IPS-18c (cell line): ENCODE data around the gene PCDHGA3.
"Not testable (repeated sequence)": the region's sequence is repeated elsewhere in the genome, so short reads cannot be mapped to it uniquely, and the experiment has no call there.

Experiments
- H3K4me3 ChIP-seq: 2 replicates; pipeline ENCODE4 v1.7.0; 2013; ENCODE audit warnings: low read depth, mild to moderate bottlenecking, low read length, moderate library complexity; ENCODE audit not compliant: insufficient read depth
- H3K9me3 ChIP-seq: one replicate; pipeline ENCODE4 v1.6.1; 2013; ENCODE audit warnings: mild to moderate bottlenecking, low read length, moderate library complexity; ENCODE audit not compliant: control insufficient read depth, insufficient read depth

The PCDHGA3 gene

DNA sequence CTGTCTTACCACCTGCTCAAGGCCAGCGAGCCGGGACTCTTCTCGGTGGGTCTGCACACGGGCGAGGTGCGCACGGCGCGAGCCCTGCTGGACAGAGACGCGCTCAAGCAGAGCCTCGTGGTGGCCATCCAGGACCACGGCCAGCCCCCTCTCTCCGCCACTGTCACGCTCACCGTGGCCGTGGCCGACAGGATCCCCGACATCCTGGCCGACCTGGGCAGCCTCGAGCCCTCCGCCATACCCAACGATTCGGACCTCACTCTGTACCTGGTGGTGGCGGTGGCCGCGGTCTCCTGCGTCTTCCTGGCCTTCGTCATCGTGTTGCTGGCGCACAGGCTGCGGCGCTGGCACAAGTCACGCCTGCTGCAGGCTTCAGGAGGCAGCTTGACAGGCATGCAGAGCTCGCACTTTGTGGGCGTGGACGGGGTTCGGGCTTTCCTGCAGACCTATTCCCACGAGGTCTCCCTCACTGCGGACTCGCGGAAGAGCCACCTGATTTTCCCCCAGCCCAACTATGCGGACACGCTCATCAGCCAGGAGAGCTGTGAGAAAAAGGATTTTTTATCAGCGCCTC is 2.8 kb upstream of the PCDHGA3 start:
- not testable (repeated sequence) for H3K4me3 ChIP-seq
- H3K9me3 ChIP-seq = peaks cover 12% of the 10 kb centered on the region

DNA sequence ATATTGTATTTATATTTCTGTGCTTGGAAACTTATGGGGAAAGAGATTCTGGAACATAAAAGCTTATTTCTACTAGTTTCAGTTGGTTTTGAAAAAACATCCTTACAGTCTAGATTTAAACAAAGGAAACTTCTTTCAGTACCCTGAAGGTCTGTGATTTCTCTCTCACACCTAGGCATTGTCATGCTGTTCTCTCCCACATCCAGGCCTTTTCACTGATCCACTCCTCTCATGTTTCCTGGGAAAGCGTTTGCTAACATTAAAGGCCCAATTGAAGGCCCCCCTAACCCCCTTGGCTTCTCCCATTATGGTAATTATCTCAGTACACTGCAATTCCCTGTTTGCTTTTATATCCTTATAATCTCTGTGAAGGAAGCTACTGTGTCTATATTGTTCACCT is 856 bp upstream of the PCDHGA3 start:
- Histone ChIP-seq H3K9me3 (peaks cover 14% of the 10 kb centered on the region), H3K4me3 (no peak overlapping the region)

DNA sequence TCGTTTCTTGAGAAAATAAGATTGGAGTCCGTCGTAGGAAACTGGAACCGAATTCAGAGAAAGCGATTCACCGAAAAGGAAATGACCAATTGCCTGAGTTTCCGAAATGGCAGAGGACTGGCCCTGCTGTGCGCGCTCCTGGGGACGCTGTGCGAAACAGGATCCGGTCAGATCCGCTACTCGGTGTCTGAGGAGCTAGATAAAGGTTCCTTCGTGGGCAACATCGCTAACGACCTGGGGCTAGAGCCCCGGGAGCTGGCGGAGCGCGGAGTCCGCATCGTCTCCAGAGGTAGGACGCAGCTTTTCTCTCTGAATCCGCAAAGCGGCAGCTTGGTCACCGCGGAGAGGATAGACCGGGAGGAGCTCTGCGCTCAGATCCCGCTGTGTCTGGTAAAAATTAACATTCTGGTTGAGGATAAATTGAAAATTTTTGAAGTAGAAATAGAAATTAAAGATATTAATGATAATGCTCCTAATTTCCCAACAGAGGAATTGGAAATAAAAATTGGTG is 379 bp downstream of the PCDHGA3 start:
- peaks cover 17% of the 10 kb centered on the region for H3K9me3 ChIP-seq
- peak overlapping the region; percentile 42; the same call in 1 of the 2 replicates for H3K4me3 ChIP-seq

DNA sequence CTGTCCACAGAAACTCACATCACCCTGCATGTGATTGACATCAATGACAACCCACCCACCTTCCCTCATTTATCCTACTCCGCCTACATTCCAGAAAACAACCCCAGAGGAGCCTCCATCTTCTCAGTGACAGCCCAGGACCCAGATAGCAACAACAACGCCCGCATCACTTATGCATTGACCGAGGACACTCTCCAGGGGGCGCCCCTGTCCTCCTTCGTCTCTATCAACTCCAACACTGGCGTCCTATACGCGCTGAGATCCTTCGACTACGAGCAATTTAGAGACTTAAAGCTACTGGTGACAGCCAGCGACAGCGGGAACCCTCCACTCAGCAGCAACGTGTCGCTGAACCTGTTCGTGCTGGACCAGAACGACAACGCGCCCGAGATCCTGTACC is 1.7 kb downstream of the PCDHGA3 start:
- no peak overlapping the region for H3K4me3 ChIP-seq
- H3K9me3 ChIP-seq = peaks cover 23% of the 10 kb centered on the region

DNA sequence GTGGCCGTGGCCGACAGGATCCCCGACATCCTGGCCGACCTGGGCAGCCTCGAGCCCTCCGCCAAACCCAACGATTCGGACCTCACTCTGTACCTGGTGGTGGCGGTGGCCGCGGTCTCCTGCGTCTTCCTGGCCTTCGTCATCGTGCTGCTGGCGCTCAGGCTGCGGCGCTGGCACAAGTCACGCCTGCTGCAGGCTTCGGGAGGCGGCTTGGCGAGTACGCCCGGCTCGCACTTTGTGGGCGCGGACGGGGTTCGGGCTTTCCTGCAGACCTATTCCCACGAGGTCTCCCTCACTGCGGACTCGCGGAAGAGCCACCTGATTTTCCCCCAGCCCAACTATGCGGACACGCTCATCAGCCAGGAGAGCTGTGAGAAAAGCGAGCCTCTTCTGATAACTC is 2.4 kb downstream of the PCDHGA3 start:
- peaks cover 21% of the 10 kb centered on the region for H3K9me3 ChIP-seq

DNA sequence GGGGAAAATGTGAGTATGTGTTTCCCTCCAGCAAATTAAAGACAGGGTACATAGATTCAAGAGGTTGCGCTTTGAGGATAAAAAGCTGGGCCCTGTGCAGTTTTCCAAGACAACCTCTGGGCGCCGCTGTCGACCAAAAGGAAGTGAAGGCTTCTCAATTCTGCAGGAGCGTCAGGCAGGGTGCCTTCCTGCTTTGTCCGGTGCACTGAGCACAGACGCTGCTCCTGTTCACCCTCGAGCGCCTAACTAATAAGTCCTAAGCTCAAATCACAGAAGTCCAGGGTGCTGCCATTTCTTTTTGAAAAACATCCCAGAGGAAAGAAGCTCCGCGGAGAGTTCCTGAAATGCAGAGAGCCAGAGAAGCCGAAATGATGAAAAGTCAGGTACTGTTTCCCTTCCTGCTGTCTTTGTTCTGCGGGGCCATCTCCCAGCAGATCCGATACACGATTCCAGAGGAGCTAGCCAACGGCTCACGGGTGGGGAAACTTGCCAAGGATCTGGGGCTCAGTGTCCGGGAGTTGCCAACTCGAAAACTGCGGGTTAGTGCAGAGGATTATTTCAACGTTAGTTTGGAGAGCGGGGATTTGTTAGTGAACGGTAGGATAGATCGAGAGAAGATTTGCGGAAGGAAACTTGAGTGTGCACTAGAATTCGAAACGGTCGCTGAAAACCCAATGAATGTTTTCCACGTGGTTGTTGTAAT is 6.4 kb downstream of the PCDHGA3 start, which contains the start of gene PCDHGB1:
Gene PCDHGB1, plus strand, starts transcription at position 183 of the 703 bp plus-strand sequence. Its CDS starts 162 bp downstream, at position 345.
- peak within 1 kb of the TSS; percentile 21 for H3K4me3 ChIP-seq
- peaks cover 27% of the 10 kb centered on the region for H3K9me3 ChIP-seq

More for the DNA sequence above, 2.4 kb downstream of the PCDHGA3 start:
- H3K4me3 ChIP-seq = not testable (repeated sequence)

DNA sequence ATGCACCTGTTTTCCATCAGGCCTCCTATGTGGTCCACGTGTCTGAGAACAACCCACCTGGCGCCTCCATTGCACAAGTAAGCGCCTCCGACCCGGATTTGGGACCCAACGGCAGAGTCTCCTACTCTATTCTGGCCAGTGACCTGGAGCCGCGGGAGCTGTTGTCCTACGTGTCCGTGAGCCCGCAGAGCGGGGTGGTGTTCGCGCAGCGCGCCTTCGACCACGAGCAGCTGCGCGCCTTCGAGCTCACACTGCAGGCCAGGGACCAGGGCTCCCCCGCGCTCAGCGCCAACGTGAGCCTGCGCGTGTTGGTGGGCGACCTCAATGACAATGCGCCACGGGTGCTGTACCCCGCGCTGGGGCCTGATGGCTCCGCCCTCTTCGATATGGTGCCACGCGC is 8.0 kb downstream of the PCDHGA3 start:
- Histone ChIP-seq H3K4me3 (no peak overlapping the region), H3K9me3 (peaks cover 26% of the 10 kb centered on the region)

DNA sequence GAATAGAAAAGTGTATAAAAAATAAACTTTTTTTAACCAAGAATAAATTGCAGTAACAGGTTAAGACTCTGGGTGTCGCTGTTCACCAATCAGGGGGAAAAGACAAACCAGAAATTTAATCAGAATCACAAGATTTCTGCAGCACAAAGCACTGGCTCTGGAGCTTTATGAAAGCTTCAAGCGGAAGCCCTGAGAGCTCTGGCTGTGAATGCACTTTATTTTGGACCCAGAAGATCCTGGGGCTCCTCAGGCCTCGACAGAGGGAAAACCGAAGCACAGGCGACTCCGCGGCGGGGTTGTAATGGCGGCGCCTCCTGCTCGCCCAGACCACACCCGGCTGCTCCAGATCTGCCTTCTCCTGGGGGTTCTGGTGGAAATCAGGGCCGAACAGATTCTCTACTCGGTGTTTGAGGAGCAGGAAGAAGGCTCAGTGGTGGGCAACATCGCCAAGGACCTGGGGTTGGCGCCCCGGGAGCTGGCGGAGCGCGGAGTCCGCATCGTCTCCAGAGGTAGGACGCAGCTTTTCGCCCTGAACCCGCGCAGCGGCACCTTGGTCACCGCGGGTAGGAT is 11.4 kb downstream of the PCDHGA3 start, which contains the start of gene PCDHGA4:
Gene PCDHGA4, plus strand, starts transcription at position 122 of the 570 bp plus-strand sequence. Its CDS starts 87 bp downstream, at position 209.
- Histone ChIP-seq H3K4me3 (no peak within 1 kb of the TSS), H3K9me3 (peaks cover 22% of the 10 kb centered on the region)

DNA sequence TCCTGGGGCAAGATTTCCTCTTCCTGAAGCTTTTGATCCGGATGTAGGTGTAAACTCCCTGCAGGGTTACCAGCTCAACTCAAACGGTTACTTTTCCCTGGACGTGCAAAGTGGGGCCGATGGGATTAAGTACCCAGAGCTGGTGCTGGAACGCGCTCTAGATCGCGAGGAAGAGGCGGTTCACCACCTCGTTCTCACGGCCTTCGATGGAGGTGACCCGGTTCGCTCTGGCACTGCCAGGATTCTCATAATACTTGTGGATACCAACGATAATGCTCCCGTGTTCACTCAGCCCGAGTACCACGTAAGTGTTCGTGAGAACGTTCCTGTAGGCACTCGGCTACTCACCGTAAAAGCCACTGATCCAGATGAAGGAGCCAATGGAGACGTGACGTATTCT is 12.0 kb downstream of the PCDHGA3 start:
- Histone ChIP-seq H3K4me3 (no peak overlapping the region), H3K9me3 (peaks cover 21% of the 10 kb centered on the region)

DNA sequence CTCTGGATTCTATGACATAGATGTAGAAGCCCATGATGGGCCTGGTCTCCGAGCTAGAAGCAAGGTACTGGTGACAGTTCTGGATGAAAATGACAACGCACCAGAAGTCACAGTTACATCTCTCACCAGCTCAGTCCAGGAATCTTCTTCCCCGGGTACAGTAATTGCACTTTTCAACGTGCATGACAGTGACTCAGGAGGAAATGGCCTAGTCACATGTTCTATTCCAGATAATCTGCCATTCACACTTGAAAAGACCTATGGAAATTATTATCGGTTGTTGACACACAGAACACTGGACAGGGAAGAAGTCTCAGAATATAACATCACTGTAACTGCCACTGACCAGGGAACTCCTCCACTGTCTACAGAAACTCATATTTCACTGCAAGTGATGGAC is 12.5 kb downstream of the PCDHGA3 start:
- H3K9me3 ChIP-seq = peaks cover 24% of the 10 kb centered on the region
- H3K4me3 ChIP-seq = no peak overlapping the region

DNA sequence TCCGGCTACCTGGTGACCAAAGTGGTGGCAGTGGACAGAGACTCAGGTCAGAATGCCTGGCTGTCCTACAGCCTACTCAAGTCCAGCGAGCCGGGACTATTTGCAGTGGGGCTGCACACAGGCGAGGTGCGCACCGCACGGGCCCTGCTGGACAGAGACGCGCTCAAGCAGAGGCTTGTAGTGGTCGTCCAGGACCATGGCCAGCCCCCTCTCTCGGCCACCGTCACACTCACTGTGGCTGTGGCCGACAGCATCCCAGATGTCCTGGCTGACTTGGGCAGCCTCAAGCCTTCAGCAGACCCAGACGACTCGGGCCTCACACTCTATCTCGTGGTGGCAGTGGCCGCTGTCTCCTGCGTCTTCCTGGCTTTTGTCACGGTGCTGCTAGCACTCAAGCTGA is 13.3 kb downstream of the PCDHGA3 start:
- Histone ChIP-seq H3K9me3 (peaks cover 25% of the 10 kb centered on the region), H3K4me3 (no peak overlapping the region)

DNA sequence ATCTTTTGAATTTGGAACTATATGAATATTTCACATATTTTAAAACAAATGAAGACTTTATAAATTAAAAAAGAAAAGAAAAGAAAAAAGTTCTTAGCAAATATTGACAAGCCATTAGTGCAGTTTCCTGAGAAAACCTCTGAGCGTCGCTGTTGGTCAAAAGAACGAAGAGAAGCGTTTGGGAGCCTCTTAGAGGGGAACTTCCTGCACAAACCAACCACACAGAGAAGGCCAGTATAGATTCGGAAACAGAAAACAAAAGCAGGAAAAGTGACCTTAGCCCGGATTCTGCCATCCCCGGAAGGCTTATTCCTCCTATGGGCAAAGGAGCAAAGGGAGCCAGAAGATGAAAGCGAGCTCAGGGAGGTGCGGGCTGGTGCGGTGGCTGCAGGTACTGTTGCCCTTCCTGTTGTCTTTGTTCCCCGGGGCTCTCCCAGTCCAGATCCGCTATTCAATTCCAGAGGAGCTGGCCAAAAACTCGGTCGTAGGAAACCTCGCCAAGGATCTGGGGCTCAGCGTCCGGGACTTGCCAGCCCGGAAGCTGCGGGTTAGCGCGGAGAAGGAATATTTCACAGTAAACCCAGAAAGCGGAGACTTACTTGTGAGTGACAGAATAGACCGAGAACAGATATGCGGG is 16.3 kb downstream of the PCDHGA3 start, which contains the start of gene PCDHGB2:
Gene PCDHGB2, plus strand, starts transcription at position 205 of the 637 bp plus-strand sequence. Its CDS starts 142 bp downstream, at position 347.
- no peak within 1 kb of the TSS; the same call in 1 of the 2 replicates for H3K4me3 ChIP-seq
- peaks cover 27% of the 10 kb centered on the region for H3K9me3 ChIP-seq

DNA sequence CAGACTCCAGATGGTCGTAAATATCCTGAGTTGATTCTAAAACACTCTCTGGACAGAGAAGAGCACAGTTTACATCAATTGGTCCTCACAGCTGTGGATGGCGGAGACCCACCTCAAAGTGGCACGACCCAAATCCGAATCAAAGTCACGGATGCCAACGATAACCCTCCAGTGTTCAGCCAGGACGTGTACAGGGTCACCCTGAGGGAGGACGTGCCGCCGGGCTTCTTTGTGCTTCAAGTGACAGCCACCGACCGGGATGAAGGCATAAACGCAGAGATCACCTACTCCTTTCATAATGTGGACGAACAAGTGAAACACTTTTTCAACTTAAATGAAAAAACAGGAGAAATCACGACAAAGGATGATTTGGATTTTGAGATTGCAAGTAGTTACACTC is 17.1 kb downstream of the PCDHGA3 start:
- Histone ChIP-seq H3K9me3 (peaks cover 28% of the 10 kb centered on the region), H3K4me3 (no peak overlapping the region; the same call in 1 of the 2 replicates)

DNA sequence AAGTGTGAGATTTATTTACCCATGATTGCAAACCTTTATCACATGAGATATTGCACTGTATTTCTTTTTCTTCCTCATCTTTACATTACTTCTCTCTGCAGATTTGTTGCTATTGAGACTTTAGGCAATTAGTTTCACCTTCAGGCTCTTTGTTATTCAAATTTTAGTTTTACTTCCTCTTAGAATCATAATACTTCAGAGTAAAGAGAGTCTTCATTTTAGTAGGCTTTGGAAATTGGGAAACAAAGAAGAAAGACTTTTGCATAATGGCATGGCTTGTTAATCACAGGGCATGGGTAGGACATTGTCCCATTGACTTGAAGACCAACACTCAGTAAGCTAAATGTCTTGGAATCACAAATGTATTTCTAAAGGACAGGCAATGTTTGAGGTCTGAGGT is 19.1 kb downstream of the PCDHGA3 start:
- H3K4me3 ChIP-seq = no peak overlapping the region
- H3K9me3 ChIP-seq = peaks cover 23% of the 10 kb centered on the region

DNA sequence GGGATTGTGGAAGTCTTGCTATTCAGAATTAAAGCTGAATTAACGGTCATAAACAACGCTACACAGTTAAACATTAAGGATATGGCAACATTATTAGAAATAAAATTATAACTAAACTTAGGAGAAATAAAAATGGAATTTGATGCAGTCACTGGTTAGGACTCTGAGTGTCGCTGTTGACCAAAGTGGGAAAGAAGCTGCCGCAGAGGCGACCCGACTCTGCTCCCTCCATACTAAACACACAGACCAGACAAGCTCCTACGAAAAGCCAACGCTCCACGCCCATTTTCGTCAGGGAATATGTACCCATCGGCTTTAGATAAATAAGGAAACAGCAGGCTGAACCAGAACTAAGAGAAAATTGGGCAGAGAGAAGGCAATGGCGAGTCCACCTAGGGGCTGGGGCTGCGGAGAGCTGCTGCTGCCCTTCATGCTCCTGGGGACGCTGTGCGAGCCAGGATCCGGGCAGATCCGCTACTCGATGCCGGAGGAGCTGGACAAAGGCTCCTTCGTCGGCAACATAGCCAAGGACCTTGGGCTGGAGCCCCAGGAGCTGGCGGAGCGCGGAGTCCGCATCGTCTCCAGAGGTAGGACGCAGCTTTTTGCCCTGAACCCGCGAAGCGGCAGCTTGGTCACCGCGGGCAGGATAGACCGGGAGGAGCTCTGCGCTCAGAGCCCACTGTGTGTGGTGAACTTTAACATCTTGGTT is 20.5 kb downstream of the PCDHGA3 start, which contains the start of gene PCDHGA5:
Gene PCDHGA5, plus strand, starts transcription at position 211 of the 709 bp plus-strand sequence. Its CDS starts 169 bp downstream, at position 380.
- 0 out of 2 replicates have a peak within 1 kb of the TSS, but pooled peaks have one; percentile 9 for H3K4me3 ChIP-seq
- H3K9me3 ChIP-seq = peaks cover 23% of the 10 kb centered on the region

DNA sequence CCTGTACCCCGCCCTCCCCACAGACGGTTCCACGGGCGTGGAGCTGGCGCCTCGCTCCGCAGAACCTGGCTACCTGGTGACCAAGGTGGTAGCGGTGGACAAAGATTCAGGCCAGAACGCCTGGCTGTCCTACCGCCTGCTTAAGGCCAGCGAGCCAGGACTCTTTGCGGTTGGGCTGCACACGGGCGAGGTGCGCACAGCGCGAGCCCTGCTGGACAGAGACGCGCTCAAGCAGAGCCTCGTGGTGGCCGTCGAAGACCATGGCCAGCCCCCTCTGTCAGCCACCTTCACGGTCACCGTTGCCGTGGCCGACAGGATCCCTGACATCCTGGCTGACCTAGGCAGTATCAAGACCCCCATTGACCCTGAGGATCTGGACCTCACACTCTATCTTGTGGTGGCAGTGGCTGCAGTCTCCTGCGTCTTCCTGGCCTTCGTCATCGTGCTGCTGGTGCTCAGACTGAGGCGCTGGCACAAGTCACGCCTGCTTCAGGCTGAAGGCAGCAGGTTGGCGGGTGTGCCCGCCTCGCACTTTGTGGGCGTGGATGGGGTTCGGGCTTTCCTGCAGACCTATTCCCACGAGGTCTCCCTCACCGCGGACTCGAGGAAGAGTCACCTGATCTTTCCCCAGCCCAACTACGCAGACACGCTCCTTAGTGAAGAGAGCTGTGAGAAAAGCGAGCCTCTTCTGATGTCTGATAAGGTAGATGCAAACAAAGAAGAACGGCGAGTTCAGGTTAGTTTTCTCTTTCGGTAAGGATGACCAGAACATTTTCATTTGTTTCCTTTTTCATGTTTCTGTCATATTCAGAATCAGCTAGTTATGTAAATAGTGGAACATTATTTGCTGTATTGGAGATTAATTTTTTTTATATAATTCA is 22.6 kb downstream of the PCDHGA3 start:
- Histone ChIP-seq H3K4me3 (no peak overlapping the region), H3K9me3 (peaks cover 16% of the 10 kb centered on the region)
